Activated T-cell treated with anti-CD3 and anti-CD28 coated beads for 24 hours (primary cell): Measurements from ENCODE around the gene AATK.
A peak's percentile ranks its signal among the peaks of the same experiment; 100 is the strongest.

Experiments
- DNase-seq: peaks from one replicate; pipeline ENCODE4 v3.0.0-alpha.2; 2020; ENCODE audit warnings: low read depth

AATK gene

GRCh38 chr17:81166033-81166492, at the start of gene AATK:
AATK (minus strand) TSS chr17:81166221; CDS start chr17:81165992, 229 bp downstream.
- no peak for DNase-seq

DNA sequence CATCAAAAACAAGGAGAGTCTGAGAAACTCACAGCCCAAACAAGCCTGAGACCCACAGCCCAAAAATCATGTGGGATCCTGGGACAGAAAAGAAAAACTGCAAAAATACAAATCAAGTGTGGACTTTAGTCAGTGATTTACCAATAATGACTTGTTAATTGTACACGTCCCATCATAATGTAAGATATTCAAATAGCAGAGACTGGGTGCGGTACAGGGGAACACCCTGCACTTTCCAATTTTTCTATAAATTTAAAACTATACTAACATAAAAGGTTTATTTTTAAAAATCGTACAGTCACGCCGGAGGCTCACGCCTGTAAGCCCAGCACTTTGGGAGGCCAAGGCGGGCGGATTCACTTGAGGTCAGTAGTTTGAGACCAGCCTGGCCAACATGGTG, 48.0 kb upstream of the AATK start:
- DNase-seq, result no peak

DNA sequence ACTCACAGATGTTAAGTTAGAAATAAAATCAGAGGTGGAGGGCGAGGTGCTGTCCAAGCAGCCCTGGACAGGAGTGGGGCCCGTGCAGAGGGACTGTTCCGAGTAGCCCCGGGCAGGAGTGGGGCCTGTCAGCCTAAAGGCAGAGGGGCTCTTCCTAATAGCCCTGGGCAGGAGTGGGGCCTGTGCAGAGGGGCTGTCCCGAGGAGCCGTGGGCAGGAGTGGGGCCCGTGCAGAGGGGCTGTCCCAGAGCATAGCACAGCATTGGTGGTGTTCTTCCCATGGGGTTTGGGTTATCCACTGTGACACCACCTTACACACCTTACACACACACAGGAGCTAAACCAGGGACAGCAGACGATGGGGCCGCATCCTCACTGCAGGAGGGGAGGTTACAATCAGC, 46.3 kb upstream of the AATK start:
- no peak for DNase-seq

- no peak for DNase-seq
Measured at GRCh38 chr17:81210868-81211267, 44.8 kb upstream of the AATK start.

- no peak for DNase-seq
Measured at GRCh38 chr17:81210466-81210865, 44.4 kb upstream of the AATK start.

GRCh38 chr17:81209141-81209540, 43.1 kb upstream of the AATK start:
- no peak for DNase-seq

GRCh38 chr17:81208651-81209050, 42.6 kb upstream of the AATK start:
- DNase-seq, result no peak

DNA sequence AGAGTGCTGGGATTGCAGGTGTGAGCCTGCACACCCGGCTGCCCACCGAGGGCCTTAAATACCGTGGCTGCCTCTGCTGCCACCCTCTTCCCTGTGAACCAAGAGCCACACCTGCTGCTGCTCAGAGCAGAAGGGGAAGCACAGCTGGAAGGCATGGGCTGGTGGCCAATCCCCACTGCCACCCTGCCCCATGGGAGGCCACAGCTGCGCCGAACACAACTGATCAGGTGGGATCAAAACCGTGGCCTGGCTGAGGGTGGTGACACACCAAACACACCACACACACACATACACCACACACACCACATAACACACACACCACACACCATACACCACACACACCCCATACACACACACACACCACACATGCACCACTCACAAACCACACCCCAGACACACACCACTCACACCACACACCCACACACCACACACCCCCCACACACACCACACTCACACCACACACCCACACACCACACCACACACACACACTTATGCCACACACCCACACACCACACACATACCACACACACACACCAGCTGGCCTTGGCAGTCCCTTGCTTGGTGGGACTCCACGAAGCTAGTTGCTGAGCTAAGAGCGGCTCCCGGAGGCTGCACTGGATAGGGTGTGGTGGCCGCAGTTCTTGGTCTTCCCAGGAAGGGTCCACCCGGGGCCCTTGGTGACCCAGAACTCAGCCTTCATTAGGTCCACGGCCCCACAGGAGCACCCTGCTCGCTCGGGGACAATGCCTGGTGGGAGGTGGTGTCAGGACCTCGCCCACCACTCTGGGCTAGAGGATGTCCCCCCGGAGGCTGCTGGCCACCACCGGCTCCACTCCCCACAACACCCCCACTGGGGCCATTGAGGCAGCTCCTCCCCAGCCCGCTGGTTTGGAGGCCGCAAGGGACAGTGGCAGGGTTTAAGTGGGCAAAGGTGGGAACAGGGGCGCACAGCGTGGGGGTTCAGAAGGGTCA, 41.9 kb upstream of the AATK start:
- DNase-seq, result no peak

- DNase-seq, result no peak
Measured at GRCh38 chr17:81206657-81207056, 40.6 kb upstream of the AATK start.

DNA sequence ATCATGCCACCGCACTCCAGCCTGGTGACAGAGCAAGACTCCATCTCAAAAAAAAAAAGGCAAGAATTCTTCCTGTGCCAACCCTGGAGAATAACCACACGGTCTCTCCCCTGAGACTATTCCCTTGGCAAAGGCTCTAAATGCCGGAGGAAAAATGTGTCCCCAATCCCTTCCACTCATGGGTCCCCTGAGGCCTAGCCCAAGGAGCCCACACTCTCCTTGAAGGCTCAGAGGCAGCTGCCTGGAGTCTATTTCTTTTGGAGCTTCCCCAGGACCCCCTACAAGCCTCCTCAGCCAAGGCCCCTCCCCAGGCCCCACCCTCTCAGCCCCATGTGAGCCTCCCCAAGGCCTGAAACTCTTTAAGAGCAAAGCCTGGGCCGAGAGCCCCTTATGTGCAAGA, 40.1 kb upstream of the AATK start:
- DNase-seq, result no peak

- no peak for DNase-seq
Measured at GRCh38 chr17:81204578-81204977, 38.6 kb upstream of the AATK start.

DNA sequence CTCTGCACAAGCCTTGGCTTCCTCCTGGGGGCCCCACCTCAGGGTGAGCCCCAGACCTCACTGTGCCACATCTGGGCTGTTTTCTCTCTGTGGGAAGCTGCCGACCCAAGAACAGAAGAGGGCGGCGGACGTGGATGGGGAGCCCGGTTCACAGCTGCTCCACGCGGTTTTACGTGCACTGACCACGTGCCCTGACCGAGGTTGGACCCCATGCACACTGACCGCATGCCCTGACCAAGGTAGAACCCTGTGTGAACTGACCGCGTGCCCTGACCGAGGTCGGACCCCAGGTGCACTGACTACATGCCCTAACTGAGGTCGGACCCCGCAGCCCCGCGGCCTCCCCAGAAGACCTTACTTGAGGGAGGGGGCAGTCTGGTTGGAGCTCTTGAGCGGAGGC, 37.1 kb upstream of the AATK start:
- DNase-seq, result no peak

GRCh38 chr17:81202318-81202717, 36.3 kb upstream of the AATK start:
- no peak for DNase-seq

DNA sequence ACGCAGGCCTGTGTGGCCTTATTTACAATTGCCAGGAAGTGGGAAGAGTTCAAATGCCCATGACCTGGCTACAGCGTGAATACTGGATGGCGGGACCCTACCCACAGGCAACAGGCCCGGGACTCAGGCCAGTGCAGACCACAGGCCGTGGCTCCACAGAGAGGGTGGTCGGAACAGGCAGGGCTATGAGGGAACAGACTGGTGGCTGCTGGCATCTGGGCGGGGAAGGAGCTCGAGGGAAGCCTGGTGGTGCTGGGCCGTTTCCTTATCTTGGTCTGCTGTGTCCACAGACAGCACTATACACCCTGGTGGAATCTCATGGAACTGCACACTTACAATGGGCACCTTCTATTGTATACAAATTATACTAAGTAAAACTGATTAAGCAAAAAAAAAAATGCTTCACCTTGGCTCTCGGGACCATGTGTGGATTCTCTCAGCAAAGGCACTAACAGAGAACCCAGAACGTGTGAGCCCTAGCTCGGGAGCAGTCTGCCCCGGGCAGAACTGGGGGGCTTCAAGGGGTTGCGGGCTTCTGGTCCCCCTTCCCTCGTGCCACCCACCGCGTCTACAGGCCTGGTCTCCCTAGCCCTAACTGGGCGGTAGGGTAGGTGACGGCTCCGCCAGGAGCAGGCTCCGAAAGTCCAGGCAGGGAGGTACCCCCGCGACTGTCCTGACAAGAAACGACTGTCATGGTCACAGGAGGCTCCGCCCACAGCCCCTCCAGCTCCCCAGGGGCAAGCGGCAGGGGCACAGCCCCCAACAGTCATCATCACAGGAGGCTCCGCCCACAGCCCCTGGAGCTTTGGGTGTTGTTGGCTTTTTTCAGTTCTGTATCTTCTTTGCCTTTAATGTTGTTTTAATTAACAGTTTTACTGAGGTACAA, 34.9 kb upstream of the AATK start:
- peak; percentile 8 for DNase-seq

DNA sequence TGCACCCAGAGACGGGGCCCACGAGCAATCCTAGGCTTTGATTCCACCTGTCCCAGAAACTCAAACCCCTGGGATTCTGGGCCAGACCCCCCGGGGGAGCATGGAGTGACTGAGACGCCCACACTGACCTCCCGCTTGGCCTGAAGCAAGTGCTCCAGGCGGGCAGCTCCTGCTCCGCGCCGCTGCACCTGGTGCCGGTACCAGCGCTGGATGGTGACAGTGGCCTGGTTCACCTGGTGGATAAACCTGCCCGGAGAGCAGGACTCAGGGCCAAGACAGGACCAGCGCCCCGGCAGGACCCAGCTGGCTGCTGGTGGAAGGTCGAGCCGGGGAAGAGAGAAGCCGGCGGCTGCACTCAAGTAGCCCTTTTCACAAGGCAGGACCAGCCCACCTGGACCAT, 34.2 kb upstream of the AATK start:
- DNase-seq, result no peak

GRCh38 chr17:81199482-81199830, 33.4 kb upstream of the AATK start:
- DNase-seq, result no peak

DNA sequence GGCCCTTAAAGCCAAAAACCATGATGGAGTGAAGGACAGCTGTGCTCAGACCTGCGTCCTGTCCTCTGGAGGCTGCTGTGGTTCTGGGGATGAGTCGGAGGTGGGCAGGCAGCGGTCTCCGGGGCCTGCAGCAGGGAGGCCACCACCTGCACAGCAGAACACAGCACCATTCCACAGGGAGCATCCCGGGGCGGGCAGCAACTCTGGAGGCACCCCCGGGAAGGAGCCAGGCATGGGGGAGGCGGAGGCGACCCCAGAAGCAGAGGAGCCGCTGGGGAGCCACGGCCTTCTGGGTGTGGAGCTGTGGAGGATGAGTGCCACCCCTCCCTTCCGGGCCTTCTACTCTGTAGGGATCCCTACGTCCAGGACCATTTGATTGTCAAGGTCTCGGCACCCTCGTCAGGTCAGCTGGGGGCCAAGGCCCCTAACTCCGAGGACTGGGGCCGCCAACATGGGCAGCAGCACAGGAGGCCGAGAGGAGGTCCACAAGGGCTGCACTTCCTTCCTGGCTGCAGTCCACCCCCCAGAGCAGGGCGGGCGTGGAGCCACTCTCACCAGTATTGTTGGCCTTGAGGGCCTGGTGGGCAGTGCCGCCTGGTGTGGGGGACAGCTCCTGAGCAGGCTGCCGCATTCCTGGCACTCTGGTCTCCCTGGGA, 32.9 kb upstream of the AATK start:
- no peak for DNase-seq

GRCh38 chr17:81197831-81198490, 31.9 kb upstream of the AATK start:
- DNase-seq, result no peak

GRCh38 chr17:81197409-81197795, 31.4 kb upstream of the AATK start:
- DNase-seq, result no peak

DNA sequence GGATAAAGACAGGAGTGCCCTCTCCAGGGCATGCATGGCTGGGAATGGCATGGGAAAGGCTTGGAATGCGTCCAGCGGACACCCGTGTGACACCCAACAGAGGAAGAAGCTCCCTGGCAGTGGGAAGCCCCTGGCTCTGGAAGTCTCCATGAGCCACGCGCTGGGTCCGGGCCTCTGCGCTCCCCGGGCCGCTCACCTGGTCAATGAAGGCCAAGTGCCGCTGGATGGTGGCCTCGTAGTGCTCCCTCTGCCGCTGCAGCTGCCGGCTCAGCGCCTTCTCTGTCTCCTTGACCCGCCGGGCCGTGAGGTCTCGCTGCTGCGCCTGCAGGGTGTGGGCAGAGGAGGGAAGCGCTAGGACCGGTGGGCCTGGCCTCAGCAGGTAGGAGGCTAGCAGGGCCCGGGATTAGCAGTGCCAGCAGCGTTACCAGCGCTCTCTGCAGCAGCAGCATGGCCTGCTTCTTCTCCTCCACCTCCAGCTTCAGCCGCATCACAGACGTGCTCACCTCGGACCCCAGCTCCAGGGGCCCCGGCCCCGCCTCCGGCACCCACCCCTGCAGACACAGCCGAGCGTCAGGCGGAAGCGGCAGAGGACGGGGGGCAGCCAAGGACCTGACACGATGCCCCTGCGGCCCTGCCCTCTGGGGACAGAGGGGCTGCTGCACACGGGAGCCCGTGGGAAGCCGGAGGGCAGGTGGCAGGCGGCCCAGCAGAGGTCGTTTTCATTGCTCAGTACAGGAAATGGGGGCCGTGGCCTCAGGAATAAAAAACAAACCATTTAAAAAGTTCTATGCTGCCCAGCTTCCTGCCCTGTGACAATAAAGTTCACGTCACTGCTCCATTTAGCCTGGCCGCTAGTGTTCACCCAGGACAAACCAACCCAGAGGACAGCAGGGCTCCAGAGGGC, 30.7 kb upstream of the AATK start:
- DNase-seq, result no peak
